Measurements from ENCODE around the gene GJE1.

DNA sequence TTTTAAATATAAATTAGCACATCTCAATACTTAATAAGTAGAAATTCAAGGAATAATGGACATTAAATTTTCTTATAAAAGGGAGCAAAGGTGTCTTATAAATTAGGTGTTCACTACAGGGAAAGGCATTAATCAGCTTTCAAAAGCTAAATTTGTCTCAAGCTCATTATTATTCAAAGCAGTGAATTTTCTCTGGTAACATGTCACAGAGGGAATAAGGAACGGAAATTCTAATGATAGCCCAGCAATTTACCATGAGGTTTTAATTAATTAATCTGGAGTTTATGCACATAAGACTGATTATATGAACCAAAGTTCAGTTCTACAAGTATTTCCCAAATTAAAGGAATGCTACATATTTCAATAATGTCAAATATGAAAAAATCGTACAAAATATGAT is 15.4 kb upstream of the GJE1 start:
- TF ChIP-seq, protein P1, sequence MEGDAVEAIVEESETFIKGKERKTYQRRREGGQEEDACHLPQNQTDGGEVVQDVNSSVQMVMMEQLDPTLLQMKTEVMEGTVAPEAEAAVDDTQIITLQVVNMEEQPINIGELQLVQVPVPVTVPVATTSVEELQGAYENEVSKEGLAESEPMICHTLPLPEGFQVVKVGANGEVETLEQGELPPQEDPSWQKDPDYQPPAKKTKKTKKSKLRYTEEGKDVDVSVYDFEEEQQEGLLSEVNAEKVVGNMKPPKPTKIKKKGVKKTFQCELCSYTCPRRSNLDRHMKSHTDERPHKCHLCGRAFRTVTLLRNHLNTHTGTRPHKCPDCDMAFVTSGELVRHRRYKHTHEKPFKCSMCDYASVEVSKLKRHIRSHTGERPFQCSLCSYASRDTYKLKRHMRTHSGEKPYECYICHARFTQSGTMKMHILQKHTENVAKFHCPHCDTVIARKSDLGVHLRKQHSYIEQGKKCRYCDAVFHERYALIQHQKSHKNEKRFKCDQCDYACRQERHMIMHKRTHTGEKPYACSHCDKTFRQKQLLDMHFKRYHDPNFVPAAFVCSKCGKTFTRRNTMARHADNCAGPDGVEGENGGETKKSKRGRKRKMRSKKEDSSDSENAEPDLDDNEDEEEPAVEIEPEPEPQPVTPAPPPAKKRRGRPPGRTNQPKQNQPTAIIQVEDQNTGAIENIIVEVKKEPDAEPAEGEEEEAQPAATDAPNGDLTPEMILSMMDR (IDR thresholded peaks at IDR 0.05; ENCODE audit: low read depth, low read length), result no peak
- TF ChIP-seq POLR2A (IDR thresholded peaks at IDR 0.05; ENCODE audit: extremely low read depth, insufficient read length), result no peak
